ENCODE measurements around the gene OAS1. TPM values are rescaled to one million over a fixed set of nuclear protein-coding genes. Genes with fewer than 3 reads are reported as not detected.

OAS1 gene
- total RNA-seq = not detected in 2 replicates

DNA sequence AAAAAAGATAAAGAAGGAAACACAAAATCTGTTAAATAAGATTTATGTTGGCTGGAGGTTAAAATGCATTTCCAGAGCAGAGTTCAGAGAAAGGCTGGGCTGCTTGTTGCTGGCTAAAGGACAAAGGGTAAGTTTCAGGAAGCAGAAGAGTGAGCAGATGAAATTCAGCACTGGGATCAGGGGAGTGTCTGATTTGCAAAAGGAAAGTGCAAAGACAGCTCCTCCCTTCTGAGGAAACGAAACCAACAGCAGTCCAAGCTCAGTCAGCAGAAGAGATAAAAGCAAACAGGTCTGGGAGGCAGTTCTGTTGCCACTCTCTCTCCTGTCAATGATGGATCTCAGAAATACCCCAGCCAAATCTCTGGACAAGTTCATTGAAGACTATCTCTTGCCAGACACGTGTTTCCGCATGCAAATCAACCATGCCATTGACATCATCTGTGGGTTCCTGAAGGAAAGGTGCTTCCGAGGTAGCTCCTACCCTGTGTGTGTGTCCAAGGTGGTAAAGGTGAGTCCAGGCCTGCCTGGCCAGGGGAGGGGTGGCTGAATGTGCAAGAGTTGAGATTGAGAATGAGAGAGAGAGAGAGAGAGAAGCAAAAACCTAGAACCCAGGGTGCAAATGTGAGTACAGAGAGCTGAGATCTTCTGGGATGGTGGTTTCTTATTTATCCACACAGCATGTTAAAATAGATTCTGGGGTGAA lies at the start of gene OAS1:
TSS of gene OAS1 (plus strand) at position 251 of the 703 bp plus-strand sequence. CDS start at position 329, 78 bp downstream.

GRCh38 chr12:112937741-112938719 lies 31.3 kb downstream of the OAS1 start, which contains the start of gene OAS3:
Gene OAS3, plus strand, starts transcription at chr12:112938474. Its CDS starts 57 bp downstream, at chr12:112938531.

Other genes starting within 250 kb of the OAS1 start
- not detected in 2 replicates for gene RPH3A, start 115.2 kb upstream of the OAS1 start, total RNA-seq
- gene OAS3, start 31.5 kb downstream of the OAS1 start, total RNA-seq = 8.5 and 9.4 TPM in 2 replicates
- gene OAS2, start 71.6 kb downstream of the OAS1 start, total RNA-seq = not detected in 2 replicates
- 0.30 TPM in 1 of 2 replicates, not detected in the other for gene DTX1, start 149.8 kb downstream of the OAS1 start, total RNA-seq
- gene RASAL1, start 228.8 kb downstream of the OAS1 start, total RNA-seq = not detected in 2 replicates
- gene CFAP73, start 242.8 kb downstream of the OAS1 start, total RNA-seq = not detected in 2 replicates

Data from bronchus fibroblast of lung (primary cell).